A549 (cell line): ENCODE measurements around the gene SCNN1A. TPM values are rescaled to one million over a fixed set of nuclear protein-coding genes. Genes with fewer than 3 reads are reported as not detected.

ENCODE experiments used
- ATAC-seq, 2 experiments: fragments of 200-7000 bp in 1 of 2; fragments of >200 bp in 1 of 2; cut with Nextera tagmentation in 1 of 2; cut with Tn5 transposase in 1 of 2; 3 replicates each; pipeline versions ENCODE4 v1.8.0 to v1.9.1; 2018 to 2020; ENCODE audit warnings: mild to moderate bottlenecking in 1 of 2, moderate library complexity in 1 of 2
- CTCF ChIA-PET: fragments of 300-600 bp; sonication (Branson Sonifier 250); formaldehyde crosslinking; extraction: SDS; loops from one replicate; lab custom pipeline; 2021; ENCODE audit warnings: antibody characterized with exemption, inconsistent platforms; lab: Yijun Ruan, JAX
- POLR2A ChIA-PET: fragments of 350-600 bp; formaldehyde crosslinking; extraction: SDS; loops from one replicate; lab custom pipeline; 2021; ENCODE audit warnings: antibody characterized with exemption, inconsistent platforms; lab: Yijun Ruan, JAX
- DNase-seq, 2 experiments: peaks; one replicate each; pipeline versions ENCODE4 v3.0.0 to v3.0.0-alpha.2; 2011 to 2016; ENCODE audit warnings: low read depth in 1 of 2, low spot score in 1 of 2
- FAIRE-seq: peaks from 2 replicates; lab custom pipeline; 2011; peaks lifted over from hg19 to GRCh38; lab: Jason Lieb, UNC
- H3K27ac ChIP-seq, 2 experiments: fragments of >200 bp; sonication (Bioruptor Twin); formaldehyde crosslinking; 3 replicates each; pipeline ENCODE4 v1.5.1; 2016 to 2017
- H3K4me1 ChIP-seq: fragments of >200 bp; sonication (Bioruptor Twin); formaldehyde crosslinking; 3 replicates; pipeline ENCODE4 v1.6.1; 2016
- H3K4me2 ChIP-seq: fragments of >200 bp; sonication (Bioruptor Twin); formaldehyde crosslinking; 3 replicates; pipeline ENCODE4 v1.6.1; 2016
- H3K4me3 ChIP-seq: fragments of >200 bp; sonication (Bioruptor Twin); formaldehyde crosslinking; 3 replicates; pipeline ENCODE4 v1.5.1; 2016
- H3K9me3 ChIP-seq: fragments of >200 bp; sonication (Bioruptor Twin); formaldehyde crosslinking; 3 replicates; pipeline ENCODE4 v1.6.1; 2016
- BHLHE40 ChIP-seq: IDR thresholded peaks from 2 replicates; pipeline ENCODE4 v1.6.1; 2012; ENCODE audit warnings: low read depth, low read length, inconsistent platforms
- CBX8 ChIP-seq: fragments of 200-600 bp; sonication (generic); IDR thresholded peaks from 2 replicates; pipeline ENCODE4 v1.6.1; 2016
- CEBPB ChIP-seq, 2 experiments: fragments of >200 bp in 1 of 2; sonication (Bioruptor Twin) in 1 of 2; formaldehyde crosslinking in 1 of 2; IDR thresholded peaks; 2 replicates each; pipeline ENCODE4 v1.6.1; 2012 to 2016
- CHD2 ChIP-seq: fragments of 150-350 bp; IDR thresholded peaks from 2 replicates; pipeline ENCODE4 v1.6.1; 2014; ENCODE audit warnings: low read length; ENCODE audit not compliant: partially characterized antibody
- FOSB ChIP-seq: fragments of 250-450 bp; sonication (Bioruptor Pico); IDR thresholded peaks from 2 replicates; pipeline ENCODE4 v1.5.0; 2020; ENCODE audit warnings: mild to moderate bottlenecking, moderate library complexity
- FOSL2 ChIP-seq, 2 experiments: fragments of 450-650 bp in 1 of 2; fragments of >200 bp in 1 of 2; sonication (Bioruptor Twin) in 1 of 2; formaldehyde crosslinking; IDR thresholded peaks; 2 replicates each; pipeline versions ENCODE4 v1.5.0 to v1.6.1; 2016 to 2020; ENCODE audit warnings: mild to moderate bottlenecking in 1 of 2, moderate library complexity in 1 of 2
- FOXS1 ChIP-seq: fragments of 250-450 bp; sonication (Bioruptor Pico); IDR thresholded peaks from 2 replicates; pipeline ENCODE4 v1.5.0; 2020; ENCODE audit warnings: mild to moderate bottlenecking, moderate library complexity
- GATA3 ChIP-seq: IDR thresholded peaks from 2 replicates; pipeline ENCODE4 v1.6.1; 2012; ENCODE audit warnings: borderline replicate concordance
- HDAC2 ChIP-seq: fragments of 200-600 bp; sonication (generic); IDR thresholded peaks from 2 replicates; pipeline ENCODE4 v1.6.1; 2016
- HMGXB4 ChIP-seq: fragments of 250-450 bp; sonication (Bioruptor Pico); IDR thresholded peaks from 2 replicates; pipeline ENCODE4 v1.5.0; 2021; ENCODE audit warnings: mild to moderate bottlenecking, moderate library complexity, borderline replicate concordance
- HOXA7 ChIP-seq: fragments of 250-450 bp; sonication (Bioruptor Pico); IDR thresholded peaks from 2 replicates; pipeline ENCODE4 v1.5.0; 2020; ENCODE audit warnings: mild to moderate bottlenecking, moderate library complexity
- KDM5A ChIP-seq: fragments of 200-600 bp; sonication (generic); IDR thresholded peaks from 2 replicates; pipeline ENCODE4 v1.6.1; 2016; ENCODE audit warnings: antibody characterized with exemption, mild to moderate bottlenecking
- MAX ChIP-seq: IDR thresholded peaks from 2 replicates; pipeline ENCODE4 v1.6.1; 2012
- MAZ ChIP-seq: fragments of 150-350 bp; IDR thresholded peaks from 2 replicates; pipeline ENCODE4 v1.6.1; 2014; ENCODE audit warnings: antibody characterized with exemption, low read depth, low read length, borderline replicate concordance
- POLR2A ChIP-seq: IDR thresholded peaks from 2 replicates; pipeline ENCODE4 v1.6.1; 2012; ENCODE audit warnings: mild to moderate bottlenecking, low read length
- RAD21 ChIP-seq, 2 experiments: fragments of >200 bp in 1 of 2; sonication (Bioruptor Twin) in 1 of 2; formaldehyde crosslinking in 1 of 2; IDR thresholded peaks in 1 of 2; conservative IDR thresholded peaks in 1 of 2; 2 replicates in 1 of 2; 3 replicates in 1 of 2; pipeline ENCODE4 v1.6.1; 2012 to 2018; ENCODE audit warnings: inconsistent platforms in 1 of 2
- RARB ChIP-seq: fragments of 250-450 bp; sonication (Bioruptor Pico); IDR thresholded peaks from 2 replicates; pipeline ENCODE4 v1.8.0; 2021; ENCODE audit warnings: mild to moderate bottlenecking, moderate library complexity
- RNF2 ChIP-seq: fragments of 200-600 bp; sonication (generic); IDR thresholded peaks from 2 replicates; pipeline ENCODE4 v1.6.1; 2016; ENCODE audit warnings: low read depth, mild to moderate bottlenecking, antibody characterized with exemption, moderate library complexity, borderline replicate concordance
- TP53 ChIP-seq: fragments of 250-450 bp; sonication (Bioruptor Pico); IDR thresholded peaks from 2 replicates; pipeline ENCODE4 v1.5.0; 2021; ENCODE audit warnings: mild to moderate bottlenecking, moderate library complexity
- USF2 ChIP-seq: fragments of 450-650 bp; IDR thresholded peaks from 2 replicates; pipeline ENCODE4 v1.6.1; 2014; ENCODE audit warnings: antibody characterized with exemption
- ZSCAN20 ChIP-seq: fragments of 250-450 bp; sonication (Bioruptor Pico); IDR thresholded peaks from 2 replicates; pipeline ENCODE4 v1.8.0; 2022; ENCODE audit warnings: mild to moderate bottlenecking, moderate library complexity
- WGBS: methylation state at CpG from one replicate; pipeline ENCODE4 v1.1.6; 2017; ENCODE audit errors: missing lambda C conversion rate; 5-methylcytosine and 5-hydroxymethylcytosine counted together
- polyA plus RNA-seq, 4 experiments: library from polyadenylated mRNA; depleted of rRNA in 3 of 4; stranded (reverse); fragments of >200 nt; fragmentation: RNase III in 1 of 4; extraction: RNeasy Plus Mini Kit Qiagen cat#74134 plus additional on column Dnase treatment in 1 of 4; gene quantifications; 2 replicates in 3 of 4; 3 replicates in 1 of 4; pipeline ENCODE4 v1.2.3, GENCODE V29; 2011 to 2017

SCNN1A gene
- polyA plus RNA-seq, 2 of the 4 experiments (the other 2 are of a cell fraction) = 6.0 to 7.0 TPM

- FAIRE-seq (no peak), ATAC-seq (no peak), DNase-seq (no peak)
- Histone ChIP-seq H3K4me3 (peak overlapping the region; percentile 26), H3K27ac (peak overlapping the region; percentile 95 to 98), H3K4me2 (peak overlapping the region; percentile 92), H3K9me3 (no peaks in the 10 kb centered on the region), H3K4me1 (peaks cover 86% of the 10 kb centered on the region)
- TF ChIP-seq HOXA7 (no peak), HMGXB4 (CRISPR knock-in tag) (0 out of 2 replicates have a peak, but pooled peaks have one; percentile 35)
- CTCF ChIA-PET = interaction anchor here (0.6 to 29.7 kb wide), 22 partner anchors 8 to 204 kb away, joined by 3 to 705 read pairs (median 6); partner anchors contain the start of genes LTBR, SCNN1A and VAMP1
- POLR2A ChIA-PET = interaction anchor here (0.5 to 10.1 kb wide), 18 partner anchors 8 to 223 kb away, joined by 3 to 141 read pairs (median 9); partner anchors contain the start of genes GAPDH, LTBR, SCNN1A and VAMP1
- 16% methylated on average over 13 of the region's 13 CpGs for WGBS
Observed at GRCh38 chr12:6334940-6335450, 40.4 kb downstream of the SCNN1A start.

- no peaks in the 10 kb centered on the region for H3K9me3 ChIP-seq
- FAIRE-seq = no peak
- peaks cover 93% of the 10 kb centered on the region for H3K4me1 ChIP-seq
- CTCF ChIA-PET = interaction anchor here (0.6 to 29.7 kb wide), 15 partner anchors 7 to 204 kb away, joined by 3 to 705 read pairs (median 12); partner anchors contain the start of genes LTBR, SCNN1A and VAMP1
- peak overlapping the region; percentile 26 for H3K4me3 ChIP-seq
- DNase-seq = no peak
- no peak for TF ChIP-seq POLR2A
- TF ChIP-seq CEBPB (IDR thresholded peaks at IDR 0.05) = peak; percentile 24 to 80; a peak in 2 of 4 replicates
- no peak for TF ChIP-seq RARB (CRISPR knock-in tag)
- no peak for TF ChIP-seq GATA3
- no peak for TF ChIP-seq FOXS1
- no peak for TF ChIP-seq RAD21 (conservative IDR thresholded peaks at IDR 0.05 in 1 of 2, IDR thresholded peaks at IDR 0.05 in 1 of 2)
- TF ChIP-seq, all 56 proteins: peak for 1
- H3K27ac ChIP-seq = peak overlapping the region; percentile 95 to 98
- POLR2A ChIA-PET = interaction anchor here (0.8 to 10.1 kb wide), 5 partner anchors 11 to 50 kb away, joined by 3 to 141 read pairs (median 67); partner anchors contain the start of genes LTBR and SCNN1A
- ATAC-seq = no peak
- peak overlapping the region; percentile 92 for H3K4me2 ChIP-seq
- 41% methylated on average over 5 of the region's 5 CpGs for WGBS
Observed at GRCh38 chr12:6334359-6334758, 41.0 kb downstream of the SCNN1A start.

- peak in 1 of 2 experiments; percentile 1; a peak in 2 of 6 replicates for ATAC-seq
- Histone ChIP-seq H3K4me3 (peak overlapping the region; percentile 26), H3K27ac (peak overlapping the region; percentile 95 to 98), H3K4me1 (peaks cover 93% of the 10 kb centered on the region), H3K9me3 (no peaks in the 10 kb centered on the region), H3K4me2 (peak overlapping the region; percentile 92)
- no peak for DNase-seq
- FAIRE-seq = no peak
- POLR2A ChIA-PET = interaction anchor here (10.1 kb wide), 1 partner anchor 39 kb away, joined by 141 read pairs; the partner anchor contains the start of gene SCNN1A
- 8% methylated on average over 9 of the region's 9 CpGs for WGBS
- CTCF ChIA-PET = interaction anchor here (0.6 to 29.7 kb wide), 8 partner anchors 11 to 180 kb away, joined by 3 to 705 read pairs (median 14); partner anchors contain the start of genes LTBR and SCNN1A
- TF ChIP-seq BHLHE40 (no peak), FOSL2 (IDR thresholded peaks at IDR 0.05) (no peak), FOSL2 (CRISPR knock-in tag; IDR thresholded peaks at IDR 0.05) (peak; percentile 53; the same call in 1 of the 2 replicates), MAX (peak; percentile 50)
Observed at GRCh38 chr12:6333566-6333965, 41.8 kb downstream of the SCNN1A start.

- ChIA-PET CTCF (interaction anchor here (0.7 to 29.7 kb wide), 11 partner anchors 9 to 225 kb away, joined by 3 to 705 read pairs (median 4); partner anchors contain the start of genes SCNN1A and TNFRSF1A), POLR2A (interaction anchor here (1.0 to 10.1 kb wide), 6 partner anchors 10 to 206 kb away, joined by 3 to 141 read pairs (median 4); partner anchors contain the start of genes SCNN1A and VAMP1)
- Histone ChIP-seq H3K9me3 (no peaks in the 10 kb centered on the region), H3K4me1 (peaks cover 93% of the 10 kb centered on the region)
- TF ChIP-seq TP53 (CRISPR knock-in tag) = no peak
- no peak for TF ChIP-seq CHD2
- TF ChIP-seq KDM5A = no peak
- no peak for TF ChIP-seq FOSB (CRISPR knock-in tag)
- no peak for TF ChIP-seq CBX8
- no peak for TF ChIP-seq MAZ
- no peak for TF ChIP-seq RNF2
- no peak for TF ChIP-seq ZSCAN20 (CRISPR knock-in tag)
- TF ChIP-seq USF2 = no peak
- no peak for TF ChIP-seq MAX
- no peak for TF ChIP-seq HDAC2
- TF ChIP-seq, all 56 proteins: peak for 0
- DNase-seq (no peak), ATAC-seq (no peak), FAIRE-seq (no peak)
- Histone ChIP-seq H3K27ac (peak overlapping the region; percentile 95 to 98), H3K4me2 (peak overlapping the region; percentile 92), H3K4me3 (peak overlapping the region; percentile 12; the same call in 2 of the 3 replicates)
- WGBS = 47% methylated on average over 7 of the region's 9 CpGs
Observed at GRCh38 chr12:6333029-6333428, 42.3 kb downstream of the SCNN1A start.
